Right lobe of liver (tissue), 4 donors: ENCODE results near the gene WDFY3.

Experiments used
- CTCF ChIP-seq, 4 donors: fragments of 200-600 bp in 3 of 4; fragments of 450-650 bp in 1 of 4; IDR thresholded peaks; one replicate each; pipeline versions ENCODE4 v1.5.1 to v1.8.0; 2016 to 2022; ENCODE audit warnings: antibody characterized with exemption in 4 of 4, mild to moderate bottlenecking in 2 of 4
- POLR2A ChIP-seq: fragments of 450-650 bp; IDR thresholded peaks from one replicate; pipeline ENCODE4 v1.6.1; 2017; ENCODE audit warnings: antibody characterized with exemption, mild to moderate bottlenecking
- donor health status: DM: no; HTN: no; CAD: no.
- donor health status: DM: no; HTN: no; CAD: no.
- donor health status: DM: no; HTN: yes; CAD: no.

GRCh38 chr4:84855774-84856173 lies 110.7 kb downstream of the WDFY3 start:
- TF ChIP-seq CTCF (IDR thresholded peaks at IDR 0.05) (no peak), POLR2A (no peak)
